ENCODE results near the gene ABCA5.

DNA sequence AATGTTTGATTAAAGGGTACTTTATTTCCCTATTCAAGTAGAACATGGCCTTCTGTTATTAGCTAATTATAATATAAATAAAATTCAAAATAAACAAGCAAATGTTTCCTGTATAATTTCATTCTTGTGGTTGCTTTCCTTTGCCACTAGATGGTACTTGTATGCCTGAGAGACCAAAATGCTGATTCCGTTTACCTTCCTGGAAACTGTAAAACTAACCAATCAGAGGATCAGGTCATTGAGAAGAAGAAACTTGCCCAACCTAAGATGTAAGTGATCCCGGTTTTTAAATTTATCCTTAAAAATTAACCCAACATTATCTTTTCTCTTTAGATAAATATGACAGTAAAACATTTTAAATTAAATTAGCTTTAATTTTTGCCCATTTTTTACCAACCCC is 8.1 kb upstream of the ABCA5 start:
- no peak for TF ChIP-seq BACH2 (CRISPR knock-in tag; IDR thresholded peaks at IDR 0.05; ENCODE audit: borderline replicate concordance)
- no peak for TF ChIP-seq TCF4 (CRISPR knock-in tag; IDR thresholded peaks at IDR 0.05; ENCODE audit: borderline replicate concordance)
- no peak for TF ChIP-seq ZNF565 (CRISPR knock-in tag; conservative IDR thresholded peaks at IDR 0.05; ENCODE audit: low read depth)
- no peak for TF ChIP-seq ZFP3 (CRISPR knock-in tag; IDR thresholded peaks at IDR 0.05)
- no peak for TF ChIP-seq ZNF8 (CRISPR knock-in tag; IDR thresholded peaks at IDR 0.05)
- TF ChIP-seq, protein P1, sequence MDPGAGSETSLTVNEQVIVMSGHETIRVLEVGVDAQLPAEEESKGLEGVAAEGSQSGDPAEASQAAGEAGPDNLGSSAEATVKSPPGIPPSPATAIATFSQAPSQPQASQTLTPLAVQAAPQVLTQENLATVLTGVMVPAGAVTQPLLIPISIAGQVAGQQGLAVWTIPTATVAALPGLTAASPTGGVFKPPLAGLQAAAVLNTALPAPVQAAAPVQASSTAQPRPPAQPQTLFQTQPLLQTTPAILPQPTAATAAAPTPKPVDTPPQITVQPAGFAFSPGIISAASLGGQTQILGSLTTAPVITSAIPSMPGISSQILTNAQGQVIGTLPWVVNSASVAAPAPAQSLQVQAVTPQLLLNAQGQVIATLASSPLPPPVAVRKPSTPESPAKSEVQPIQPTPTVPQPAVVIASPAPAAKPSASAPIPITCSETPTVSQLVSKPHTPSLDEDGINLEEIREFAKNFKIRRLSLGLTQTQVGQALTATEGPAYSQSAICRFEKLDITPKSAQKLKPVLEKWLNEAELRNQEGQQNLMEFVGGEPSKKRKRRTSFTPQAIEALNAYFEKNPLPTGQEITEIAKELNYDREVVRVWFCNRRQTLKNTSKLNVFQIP (CRISPR knock-in tag; IDR thresholded peaks at IDR 0.05; ENCODE audit: borderline replicate concordance, low read depth), result no peak
- no peak for TF ChIP-seq ZC3H10 (CRISPR knock-in tag; IDR thresholded peaks at IDR 0.05)
- TF ChIP-seq RARB (CRISPR knock-in tag; IDR thresholded peaks at IDR 0.05), result no peak
